Stimulated activated CD4-positive, alpha-beta T cell treated with anti-CD3 and anti-CD28 coated beads, Interleukin-15, amount 100 ng/mL, for 24 hours (primary cell): Measurements from ENCODE around the gene ARL5A.
"Not testable (repeated sequence)": the region's sequence is repeated elsewhere in the genome, so short reads cannot be mapped to it uniquely, and the experiment has no call there.

Source experiments
- DNase-seq: peaks from one replicate; pipeline ENCODE4 v3.0.0-alpha.2; 2020

Gene ARL5A

DNA sequence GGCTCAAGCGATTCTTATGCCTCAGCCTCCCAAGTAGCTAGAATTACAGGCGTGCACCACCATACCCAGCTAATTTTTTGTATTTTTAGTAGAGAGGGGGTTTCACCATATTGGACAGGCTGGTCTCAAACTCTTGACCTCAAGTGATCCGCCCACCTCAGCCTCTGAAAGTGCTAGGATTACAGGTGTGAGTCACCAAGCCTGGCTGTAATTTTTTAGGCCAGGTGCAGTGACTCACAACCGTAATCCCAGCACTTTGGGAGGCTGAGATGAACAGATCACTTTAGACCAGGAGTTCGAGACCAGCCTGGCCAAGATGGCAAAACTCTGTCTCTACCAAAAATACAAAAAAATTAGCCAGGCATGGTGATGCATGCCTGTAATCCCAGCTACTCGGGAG lies 33.8 kb downstream of the ARL5A start:
- DNase-seq = not testable (repeated sequence)

DNA sequence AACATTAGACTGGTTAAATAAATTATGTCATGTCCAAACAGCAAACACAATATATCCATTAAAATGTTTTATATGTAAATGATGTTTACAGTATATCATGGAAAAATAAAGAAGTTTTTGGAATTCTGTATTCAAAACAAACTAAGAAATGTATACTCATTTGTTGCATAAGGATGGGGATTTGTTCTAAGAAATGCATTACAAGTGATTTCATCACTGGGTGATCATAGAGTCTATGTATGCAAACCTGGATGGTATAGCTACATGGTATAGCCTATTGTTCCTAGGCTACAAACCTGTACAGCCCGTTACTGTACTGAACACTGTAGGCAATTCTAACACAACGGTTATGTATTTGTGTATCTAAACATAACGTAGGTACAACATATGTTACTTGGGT lies 35.1 kb downstream of the ARL5A start:
- DNase-seq = no peak

DNA sequence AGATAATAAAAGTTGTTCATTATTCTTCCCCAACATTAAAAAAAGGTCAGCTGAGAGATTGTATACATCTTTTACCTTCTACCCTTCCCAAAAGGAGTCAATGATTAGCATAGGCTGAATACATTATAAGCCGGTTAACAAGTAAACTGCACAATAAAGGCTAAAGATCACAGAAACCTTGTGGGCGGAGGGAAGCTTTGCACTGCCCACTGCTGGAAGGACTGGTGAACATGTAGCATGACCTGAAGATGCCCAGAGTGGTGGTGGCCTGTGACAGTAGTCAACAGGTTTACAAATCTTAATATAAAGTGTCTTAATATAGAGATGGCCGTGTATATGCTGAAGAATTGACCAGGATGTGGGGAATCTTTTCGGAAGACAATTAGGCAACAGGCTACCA lies 35.6 kb downstream of the ARL5A start:
- no peak for DNase-seq

DNA sequence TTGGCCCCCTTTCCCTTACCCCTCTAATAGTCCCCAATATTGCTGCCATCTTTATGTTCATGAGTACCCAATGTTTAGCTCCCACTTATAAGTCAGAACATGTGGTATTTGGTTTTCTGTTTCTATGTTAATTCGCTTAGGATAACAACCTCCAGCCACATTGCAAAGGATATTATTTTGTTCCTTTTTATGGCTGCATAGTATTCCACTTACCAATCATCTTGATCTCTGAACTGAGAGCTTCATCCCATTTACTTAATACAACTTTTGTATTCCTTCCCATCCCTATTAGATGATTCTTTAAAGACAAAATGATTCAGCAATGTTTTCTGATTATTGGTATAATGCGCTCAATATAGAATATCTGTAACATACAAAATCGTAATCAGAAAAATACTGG lies 36.7 kb downstream of the ARL5A start:
- no peak for DNase-seq

DNA sequence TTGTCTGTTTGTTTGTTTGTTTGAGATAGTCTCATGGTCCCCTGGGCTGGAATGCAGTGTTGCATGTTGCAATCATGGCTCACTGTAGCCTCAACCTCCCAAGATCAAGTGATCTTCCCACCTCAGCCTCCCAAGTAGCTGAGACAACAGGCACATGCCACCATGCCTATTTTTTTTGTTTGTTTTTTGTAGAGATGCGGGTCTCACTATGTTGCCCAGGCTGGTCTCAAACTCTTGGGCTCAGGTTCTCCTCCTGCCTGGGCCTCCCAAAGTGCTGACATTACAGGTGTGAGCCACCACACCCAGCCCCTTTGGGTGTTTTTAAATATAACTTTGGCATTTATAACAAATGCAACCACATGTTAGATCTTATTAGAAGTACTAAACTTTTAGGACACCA lies 37.5 kb downstream of the ARL5A start:
- no peak for DNase-seq

DNA sequence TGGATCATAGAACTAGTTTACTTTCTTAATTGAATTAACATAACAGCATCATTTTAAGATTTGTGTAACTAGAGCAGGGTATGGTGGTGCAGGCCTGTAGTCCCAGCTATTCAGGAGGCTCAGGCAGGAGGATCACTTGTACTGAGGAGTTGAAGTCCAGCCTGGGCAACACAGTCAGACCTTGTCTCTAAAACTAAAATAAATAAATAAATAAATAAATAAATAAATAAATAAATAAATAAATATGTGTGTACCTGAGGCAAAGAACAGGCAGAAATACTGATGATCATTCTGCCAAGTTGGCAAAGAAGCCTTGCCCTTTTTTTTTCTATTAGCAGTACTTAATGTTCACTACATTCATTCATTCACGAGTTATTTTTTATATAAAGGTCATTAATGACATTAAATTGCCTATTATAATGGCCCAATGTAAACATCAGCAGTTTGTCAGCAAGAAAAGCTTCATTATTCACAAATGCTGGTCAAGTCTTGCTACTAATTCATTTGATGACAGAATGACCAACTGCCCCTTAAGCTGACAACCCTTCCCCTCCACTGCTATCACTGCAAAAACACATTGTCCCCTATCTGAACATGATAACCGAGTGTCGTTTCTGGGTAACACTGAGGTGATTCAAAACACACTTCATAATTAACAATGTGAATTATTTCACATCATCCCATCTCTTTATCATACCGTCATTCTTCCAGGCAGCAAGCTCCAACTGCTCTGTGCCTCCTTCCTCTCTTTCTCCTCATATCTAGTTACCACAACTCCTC lies 39.0 kb downstream of the ARL5A start:
- no peak for DNase-seq

DNA sequence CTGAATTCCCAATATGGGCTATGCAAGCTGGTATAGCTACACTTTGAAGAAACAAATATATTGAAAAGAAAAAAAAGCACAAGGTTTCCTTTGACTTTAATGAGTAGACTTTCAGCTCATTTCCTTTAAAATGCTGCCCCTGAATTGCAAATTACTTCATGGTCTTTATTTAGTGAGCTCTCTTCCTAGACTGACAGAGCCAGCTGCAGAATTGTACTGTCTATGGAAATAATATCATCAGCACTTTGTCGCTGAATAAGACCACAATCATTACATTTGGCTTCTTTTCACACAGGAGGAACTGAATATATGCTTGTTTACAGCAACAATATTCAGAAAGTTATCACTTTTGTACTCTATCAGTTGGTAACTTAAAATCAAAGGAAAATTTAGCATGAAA lies 41.7 kb downstream of the ARL5A start:
- no peak for DNase-seq

DNA sequence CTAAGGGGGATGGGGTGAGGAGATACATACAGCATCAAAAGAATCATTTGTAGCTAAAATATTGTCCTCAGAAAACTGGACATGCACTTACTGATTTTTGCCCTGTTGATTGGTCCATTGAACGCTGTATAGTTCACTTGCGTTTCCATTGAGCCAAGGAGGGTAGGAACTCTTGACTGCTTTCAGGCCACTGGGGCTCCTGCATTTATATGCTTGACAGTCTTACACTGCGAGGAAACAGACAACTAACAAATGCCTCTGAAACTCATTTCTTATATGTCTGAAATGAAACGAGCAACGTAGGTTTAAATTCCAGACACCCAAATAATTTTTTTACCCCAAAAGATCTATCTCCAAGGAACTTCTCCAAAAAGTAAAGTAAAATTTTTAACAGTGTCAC lies 42.1 kb downstream of the ARL5A start:
- DNase-seq = no peak

DNA sequence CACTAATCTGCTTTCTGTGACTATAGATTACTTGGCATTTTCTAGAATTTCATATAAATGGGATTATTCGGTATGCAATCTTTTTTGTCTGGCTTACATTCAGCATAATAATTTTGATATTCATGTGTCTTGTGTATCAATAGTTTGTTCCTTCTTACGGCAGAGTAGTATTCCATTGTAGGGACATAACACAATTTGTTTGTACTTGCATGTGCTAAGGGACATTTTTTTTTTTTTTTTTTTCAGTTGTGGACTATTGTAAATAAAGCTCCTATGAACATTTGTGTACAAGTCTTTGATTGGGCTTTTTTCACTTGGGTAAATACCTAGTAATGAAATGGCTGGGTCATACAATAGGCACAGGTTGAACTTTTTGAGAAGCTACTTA lies 45.1 kb downstream of the ARL5A start:
- no peak for DNase-seq

DNA sequence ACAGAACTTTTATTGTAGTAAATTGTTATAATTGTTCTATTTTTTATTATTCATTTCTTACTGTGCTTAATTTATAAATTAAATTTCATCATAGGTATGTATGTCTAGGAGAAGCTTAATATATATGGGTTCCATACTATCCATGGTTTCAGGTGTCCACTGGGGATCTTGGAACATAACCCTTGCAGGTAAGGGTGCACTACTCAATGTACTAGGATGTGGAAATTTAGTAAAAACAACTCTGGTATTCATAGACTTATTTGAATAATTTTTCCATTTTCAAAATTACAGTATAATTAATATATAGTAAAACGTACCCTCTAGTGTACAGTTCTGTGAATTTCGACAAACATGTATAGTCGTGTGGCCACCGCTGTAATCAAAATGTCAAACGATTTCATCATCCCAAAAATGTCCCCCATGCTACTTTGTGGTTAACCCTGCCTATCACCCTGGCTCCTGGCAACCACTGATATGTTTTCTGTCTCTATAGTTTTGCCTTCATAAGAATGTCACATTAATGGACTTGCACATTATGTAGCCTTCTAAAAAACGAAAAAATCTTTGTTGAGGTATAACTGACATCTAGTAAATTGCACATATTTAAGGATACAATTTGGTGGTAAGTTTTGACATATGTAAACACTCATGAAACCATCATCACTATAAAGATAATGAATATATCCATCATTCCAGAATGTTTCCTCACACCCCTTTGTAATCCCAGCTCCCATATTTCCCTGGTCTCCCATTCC lies 45.7 kb downstream of the ARL5A start:
- DNase-seq = no peak

DNA sequence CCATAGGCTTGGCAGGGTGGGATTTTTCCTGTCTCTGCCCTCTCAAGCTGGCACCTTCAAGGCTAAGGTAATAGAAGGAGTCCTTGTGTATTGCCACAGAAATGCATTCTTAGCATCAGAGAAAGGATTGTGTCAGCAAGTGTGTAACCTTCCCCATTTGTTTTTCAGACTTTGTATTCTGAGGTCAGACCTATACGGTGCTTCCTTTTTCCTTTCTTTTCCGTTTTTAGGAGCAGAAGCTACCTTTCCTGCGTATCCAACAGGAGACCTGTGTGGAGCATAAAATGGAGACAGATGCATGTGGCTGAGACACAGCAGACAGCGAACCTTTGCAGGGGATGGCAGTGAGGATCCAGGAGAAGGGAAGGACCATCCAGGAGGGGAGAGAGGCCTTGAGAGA lies 46.6 kb downstream of the ARL5A start:
- DNase-seq = no peak

DNA sequence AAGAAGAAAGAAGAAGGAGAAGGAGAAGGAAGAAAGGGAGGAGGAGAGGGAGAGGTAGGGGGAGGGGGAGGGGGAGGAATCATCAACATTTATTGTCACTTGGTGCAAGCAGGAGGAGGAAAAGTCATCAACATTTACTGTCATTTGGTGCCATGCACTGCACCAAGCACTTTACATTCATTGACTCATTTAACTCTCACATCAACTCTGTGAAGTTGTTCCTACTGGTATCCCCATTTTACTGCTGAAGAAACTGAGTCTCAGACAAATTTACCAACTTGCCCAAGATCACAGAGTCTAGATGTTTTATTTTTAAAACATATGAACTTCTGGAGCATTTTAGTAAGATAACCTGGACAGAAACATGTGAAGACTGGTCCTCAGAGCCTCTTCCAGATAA lies 47.3 kb downstream of the ARL5A start:
- DNase-seq = no peak

DNA sequence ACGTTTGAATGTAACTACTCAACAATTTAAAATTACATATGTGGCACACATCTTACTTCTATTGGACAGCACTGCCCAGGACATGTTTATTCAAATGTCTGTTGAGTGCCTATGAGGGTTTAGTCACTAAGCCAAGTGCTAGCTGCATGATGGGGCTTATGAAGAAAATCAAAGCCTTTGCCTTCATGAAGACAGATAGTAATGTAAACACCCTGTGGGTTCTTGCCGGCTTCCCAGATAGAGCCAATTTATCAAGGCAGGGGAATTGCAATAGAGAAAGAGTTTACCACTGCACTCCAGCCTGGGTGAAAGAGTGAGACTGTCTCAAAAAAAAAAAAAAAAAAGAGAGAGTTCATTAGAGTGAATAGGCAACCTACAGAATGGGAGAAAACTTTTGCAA lies 50.3 kb downstream of the ARL5A start:
- DNase-seq = no peak

DNA sequence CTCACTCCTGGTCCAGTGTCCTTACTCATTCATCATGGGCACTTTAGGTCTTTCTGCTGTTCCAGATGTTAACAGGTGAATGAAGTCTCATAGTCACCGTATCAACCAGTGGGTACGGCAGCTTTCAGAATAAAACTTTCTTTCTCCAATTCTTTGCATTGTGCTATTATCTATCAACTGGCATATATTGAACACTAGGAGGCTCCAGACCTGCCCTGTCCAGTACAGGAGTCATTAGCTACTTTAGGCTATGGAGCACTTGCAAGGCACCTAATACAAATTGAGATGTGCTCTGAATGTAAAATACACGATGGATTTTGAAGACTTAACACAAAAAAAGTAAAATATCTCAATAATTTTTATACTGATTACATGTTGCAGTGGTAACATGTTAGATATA lies 50.7 kb downstream of the ARL5A start:
- DNase-seq = no peak

DNA sequence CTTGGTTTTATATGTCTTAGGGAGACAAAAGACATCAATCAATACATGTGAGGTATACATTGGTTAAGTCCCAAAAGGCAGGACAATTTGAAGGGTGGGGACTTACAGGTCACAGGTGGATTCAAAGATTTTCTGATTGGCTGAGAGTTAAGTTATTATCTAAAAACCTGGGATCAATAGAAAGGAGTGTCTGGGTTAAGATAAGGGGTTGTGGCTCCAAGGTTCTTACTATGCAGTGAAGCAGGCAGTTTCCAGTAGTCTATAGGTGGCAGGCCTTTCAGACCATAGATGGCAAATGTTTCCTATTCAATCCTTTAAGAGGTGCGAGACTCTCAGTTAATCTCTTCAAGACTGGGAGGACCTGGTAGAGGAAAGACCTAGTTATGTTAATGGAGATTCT lies 51.9 kb downstream of the ARL5A start:
- DNase-seq = no peak

DNA sequence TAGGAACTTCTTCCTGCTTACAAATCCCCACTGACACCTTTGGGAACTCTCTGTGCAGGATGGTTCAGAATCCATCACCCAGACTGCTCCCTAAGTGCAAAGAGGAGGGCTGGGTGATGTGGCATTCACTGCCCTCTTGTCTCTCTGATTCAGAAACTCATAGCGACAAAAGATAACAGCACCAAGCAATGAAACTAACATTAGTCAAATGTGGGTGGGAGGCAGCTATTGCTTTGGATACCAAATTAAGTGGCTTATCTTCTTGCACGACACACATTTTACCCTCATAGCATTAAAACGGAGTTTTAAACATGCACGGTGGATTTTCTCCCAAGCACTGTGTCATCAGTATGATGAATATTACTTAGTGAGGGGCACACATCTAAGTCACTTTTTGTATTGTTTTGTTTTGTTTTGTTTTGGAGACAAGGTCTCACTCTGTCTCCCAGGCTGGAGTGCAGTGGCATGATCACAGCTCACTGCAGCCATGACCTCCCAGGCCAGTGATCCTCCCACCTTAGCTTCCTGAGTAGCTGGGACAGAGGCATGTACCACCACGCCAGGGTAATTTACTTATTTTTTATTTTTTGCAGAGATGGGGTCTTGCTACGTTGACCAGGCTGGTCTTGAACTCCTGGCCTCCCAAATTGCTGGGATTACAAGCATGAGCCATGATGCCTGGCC lies 53.0 kb downstream of the ARL5A start:
- DNase-seq = no peak

DNA sequence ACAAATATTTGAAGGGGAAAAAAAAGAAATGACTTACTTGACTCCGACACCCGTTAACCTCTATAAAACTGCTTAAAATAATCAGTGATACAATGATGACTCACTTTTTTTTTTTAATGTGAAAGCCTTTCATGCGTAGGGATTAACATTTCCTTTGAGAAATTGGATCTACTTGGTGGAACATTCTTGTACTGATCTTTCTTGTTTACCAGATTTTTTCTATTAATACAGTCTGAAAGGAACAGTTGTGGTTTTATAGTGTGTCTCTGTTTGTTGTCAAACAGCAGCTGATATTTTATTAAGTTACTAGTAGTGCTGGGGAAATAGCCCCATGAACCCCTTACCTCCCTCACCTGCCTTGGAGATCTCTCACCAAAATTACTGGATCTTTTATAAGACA lies 53.7 kb downstream of the ARL5A start:
- no peak for DNase-seq

DNA sequence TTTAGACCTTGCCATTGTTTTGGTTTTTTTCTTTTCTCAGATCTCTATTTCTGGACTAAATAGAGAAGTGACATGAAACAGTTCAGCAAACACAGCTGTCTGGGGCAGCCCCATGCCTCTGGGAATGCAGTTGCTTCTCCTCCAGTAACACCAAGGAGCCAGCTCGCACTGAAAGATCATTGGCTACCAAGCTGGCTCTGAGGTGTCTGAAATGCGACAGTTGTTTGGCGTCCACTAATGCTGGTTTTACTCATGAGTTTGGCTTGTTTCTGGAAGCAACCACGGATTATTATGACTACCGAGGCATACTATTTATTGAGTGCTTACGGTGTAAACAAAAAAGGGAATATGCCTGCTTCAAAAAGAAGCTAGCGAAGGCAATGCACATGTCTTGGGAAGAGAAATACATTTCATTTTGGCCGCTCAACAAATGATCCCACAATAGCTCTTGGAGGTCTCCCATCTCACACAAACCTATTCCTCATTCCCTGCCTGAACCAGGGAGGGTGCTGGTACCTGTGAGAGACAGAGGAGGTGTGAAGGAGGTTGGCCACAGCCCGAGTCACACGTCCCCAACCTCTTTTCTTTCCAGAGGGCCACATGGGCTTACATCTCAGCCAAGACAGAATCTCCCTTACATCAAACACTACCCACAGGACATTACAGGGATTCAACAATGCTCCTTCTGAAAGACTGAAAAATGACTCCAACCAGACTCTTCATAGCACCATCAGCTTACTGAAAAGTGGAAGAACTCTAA lies 56.4 kb downstream of the ARL5A start:
- DNase-seq = no peak

DNA sequence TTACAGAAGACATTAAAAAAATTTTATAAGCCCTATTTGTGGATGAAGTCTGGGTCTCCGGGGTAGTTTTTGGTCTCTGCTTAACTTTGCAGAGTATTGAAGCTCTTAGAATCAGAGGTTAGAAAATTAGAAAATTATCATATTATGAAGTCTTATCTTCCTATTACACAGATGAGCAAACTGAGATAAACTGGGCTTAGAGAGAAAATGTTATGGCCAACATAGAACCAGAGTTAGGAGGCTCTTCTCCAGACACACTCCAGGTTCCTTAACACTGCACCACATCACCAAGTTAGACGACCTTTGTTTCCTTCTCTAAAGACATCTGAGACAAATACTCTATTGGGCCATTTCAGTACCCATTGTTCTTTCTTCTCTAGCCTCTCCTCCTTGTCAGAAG lies 57.2 kb downstream of the ARL5A start:
- no peak for DNase-seq

DNA sequence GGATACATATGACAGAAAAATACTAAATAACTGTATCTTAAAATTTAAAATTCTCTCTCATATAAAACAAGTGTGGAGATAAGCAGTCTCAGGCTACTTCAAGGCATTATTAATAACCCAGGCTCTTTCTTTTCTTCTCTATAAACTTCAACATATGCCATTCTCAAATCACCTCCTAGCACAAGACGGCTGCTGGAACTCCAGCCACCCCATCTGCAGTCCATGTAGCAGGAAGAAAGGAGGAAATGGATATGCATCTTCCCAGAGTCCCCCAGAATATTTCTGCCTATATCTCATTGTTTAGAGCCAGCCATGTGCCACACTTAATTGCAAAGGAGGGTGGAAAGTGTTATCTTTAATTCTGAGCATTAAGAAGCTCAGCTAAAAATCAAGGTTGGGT lies 58.6 kb downstream of the ARL5A start:
- no peak for DNase-seq

DNA sequence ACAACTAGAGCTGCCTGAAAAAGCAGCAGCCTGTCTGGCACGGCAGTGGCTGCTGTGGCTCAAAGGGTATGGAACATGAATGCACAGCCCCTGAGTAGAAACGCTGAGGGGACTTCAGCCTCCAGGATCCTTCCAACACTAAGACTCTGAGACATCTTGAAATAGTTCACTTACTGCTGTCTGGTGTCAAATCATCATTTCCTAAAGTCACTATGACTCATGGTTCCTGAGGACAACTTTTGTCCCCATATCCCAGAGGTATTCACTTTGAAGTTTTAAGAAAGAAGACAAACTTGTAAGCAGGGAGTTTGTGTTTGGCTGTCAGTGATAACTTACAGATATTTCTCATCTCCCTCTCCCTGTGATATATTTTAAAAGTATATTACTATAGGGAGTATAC lies 60.7 kb downstream of the ARL5A start:
- DNase-seq = no peak

DNA sequence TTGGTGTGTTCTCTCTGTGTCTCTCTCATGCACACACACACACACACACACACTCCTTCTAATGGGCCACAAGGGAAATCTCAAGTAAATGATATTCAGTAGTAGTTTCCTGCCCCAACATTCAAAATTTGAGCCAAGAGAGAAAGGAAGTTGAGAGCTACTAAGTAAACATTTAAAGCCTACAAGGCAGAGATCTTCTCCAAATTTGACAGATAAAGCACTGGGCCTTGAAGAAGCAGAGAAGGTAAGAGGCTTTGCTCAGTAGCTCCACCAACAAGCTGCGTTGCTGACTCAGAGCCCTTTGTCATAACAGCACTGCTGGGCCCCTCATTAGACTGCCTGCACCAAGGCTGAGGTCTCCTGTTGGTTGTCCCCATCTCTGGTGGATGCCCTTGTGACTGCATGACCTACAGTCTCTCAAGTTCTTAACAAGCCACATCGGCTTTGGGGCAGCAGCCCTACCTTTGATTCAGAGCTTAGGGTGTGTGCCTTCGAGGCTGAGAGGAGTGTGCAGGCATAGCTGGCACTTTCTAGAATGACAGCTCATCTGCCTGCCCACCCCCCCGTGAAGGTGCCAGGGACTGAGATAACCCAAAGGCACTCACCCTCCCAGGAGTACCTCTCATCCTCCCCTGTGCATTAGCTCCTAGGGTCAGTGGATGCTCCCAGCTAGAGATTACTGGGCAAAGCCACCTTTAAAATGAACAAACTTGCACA lies 61.6 kb downstream of the ARL5A start:
- DNase-seq = peak; percentile 32
